NCI-H446 treated with DMSO at 0.1 percent for 48 hours (cell line): ENCODE measurements around the gene C19orf44.
"Not testable (repeated sequence)": the region's sequence is repeated elsewhere in the genome, so short reads cannot be mapped to it uniquely, and the experiment has no call there.

Experiments
- DNase-seq: peaks from one replicate; lab custom pipeline; 2025; lab: John Stamatoyannopoulos, UW

C19orf44 gene

GRCh38 chr19:16537111-16537510, 40.9 kb downstream of the C19orf44 start:
- DNase-seq = no peak

- DNase-seq = no peak
These were observed 44.8 kb downstream of the C19orf44 start for GRCh38 chr19:16540948-16541347.

- no peak for DNase-seq
These were observed 45.4 kb downstream of the C19orf44 start for GRCh38 chr19:16541526-16542044.

- DNase-seq = peak; percentile 93
These were observed 46.1 kb downstream of the C19orf44 start, which contains the start of gene CHERP for GRCh38 chr19:16542045-16542909. TSS of gene CHERP (minus strand) at chr19:16542437. CDS start at chr19:16542378, 59 bp downstream.

- DNase-seq = no peak
These were observed 46.8 kb downstream of the C19orf44 start for GRCh38 chr19:16542910-16543472.

- DNase-seq = not testable (repeated sequence)
These were observed 47.5 kb downstream of the C19orf44 start for GRCh38 chr19:16543734-16544133.

- DNase-seq = no peak
These were observed 48.5 kb downstream of the C19orf44 start for GRCh38 chr19:16544473-16545231.

- no peak for DNase-seq
These were observed 52.8 kb downstream of the C19orf44 start for GRCh38 chr19:16548956-16549355.

- DNase-seq = not testable (repeated sequence)
These were observed 55.7 kb downstream of the C19orf44 start for GRCh38 chr19:16551902-16552301.

- DNase-seq = no peak
These were observed 58.6 kb downstream of the C19orf44 start for GRCh38 chr19:16554776-16555175.

GRCh38 chr19:16559780-16560276, 63.6 kb downstream of the C19orf44 start:
- no peak for DNase-seq

- DNase-seq = peak; percentile 92
These were observed 65.2 kb downstream of the C19orf44 start for GRCh38 chr19:16561382-16561781.

- no peak for DNase-seq
These were observed 66.4 kb downstream of the C19orf44 start for GRCh38 chr19:16562608-16563025.

GRCh38 chr19:16564842-16565241, 68.6 kb downstream of the C19orf44 start:
- DNase-seq = no peak

- no peak for DNase-seq
These were observed 70.0 kb downstream of the C19orf44 start for GRCh38 chr19:16566161-16566560.

- DNase-seq = no peak
These were observed 70.5 kb downstream of the C19orf44 start for GRCh38 chr19:16566702-16567101.

- no peak for DNase-seq
These were observed 73.6 kb downstream of the C19orf44 start for GRCh38 chr19:16569609-16570320.
